Fibroblast of the aortic adventitia (primary cell): ENCODE results near the gene DND1. TPM values are rescaled to one million over a fixed set of nuclear protein-coding genes. Genes with fewer than 3 reads are reported as not detected.

Experiments
- DNase-seq: peaks from one replicate; pipeline ENCODE4 v3.0.0-alpha.2; 2010; ENCODE audit warnings: low read depth
- H3K4me3 ChIP-seq: 2 replicates; pipeline ENCODE4 v1.5.1; 2011; ENCODE audit warnings: low read depth, mild to moderate bottlenecking, control low read depth, low read length, moderate library complexity
- CTCF ChIP-seq: IDR thresholded peaks from 2 replicates; pipeline ENCODE4 v1.5.1; 2011; ENCODE audit warnings: mild to moderate bottlenecking, low read length, control low read depth, inconsistent platforms; ENCODE audit not compliant: insufficient read depth
- total RNA-seq: library from RNA; depleted of rRNA; stranded (reverse); fragments of >200 nt; gene quantifications from 2 replicates; pipeline ENCODE4 v1.2.3, GENCODE V29; 2012; ENCODE audit warnings: low replicate concordance

DND1 gene
- total RNA-seq, 1 donor = 0.18 TPM

- H3K4me3 ChIP-seq = peak overlapping the region; percentile 99
- no peak for TF ChIP-seq CTCF
- no peak for DNase-seq
Measured at GRCh38 chr5:140690376-140690932, 17.1 kb upstream of the DND1 start.

GRCh38 chr5:140678993-140679392 is 5.6 kb upstream of the DND1 start:
- TF ChIP-seq CTCF = no peak
- DNase-seq = no peak
- H3K4me3 ChIP-seq = no peak overlapping the region

- no peak for TF ChIP-seq CTCF
- H3K4me3 ChIP-seq = no peak overlapping the region
- no peak for DNase-seq
Measured at GRCh38 chr5:140677947-140678346, 4.6 kb upstream of the DND1 start.

GRCh38 chr5:140674629-140675028 is 1.3 kb upstream of the DND1 start:
- DNase-seq = no peak
- no peak for TF ChIP-seq CTCF
- no peak overlapping the region for H3K4me3 ChIP-seq

GRCh38 chr5:140674211-140674610 is 835 bp upstream of the DND1 start:
- H3K4me3 ChIP-seq = no peak overlapping the region
- DNase-seq = no peak
- TF ChIP-seq CTCF = no peak

GRCh38 chr5:140672455-140673186 is 755 bp downstream of the DND1 start:
- DNase-seq = no peak
- no peak overlapping the region for H3K4me3 ChIP-seq
- no peak for TF ChIP-seq CTCF
